Panc1 (cell line): ENCODE data around the gene TJP3. TPM values are rescaled to one million over a fixed set of nuclear protein-coding genes. Genes with fewer than 3 reads are reported as not detected.

Experiments
- ATAC-seq: fragments of 200-7000 bp; cut with Tn5 transposase; 2 replicates; pipeline ENCODE4 v1.9.1; 2020; ENCODE audit warnings: mild to moderate bottlenecking, moderate library complexity
- BruUV-seq: library from RNA; stranded (reverse); fragments of 400-500 nt; replicated peaks from 2 replicates; lab custom pipeline; 2021; lab: Mats Ljungman, UMichigan
- CTCF ChIA-PET: fragments of 300-600 bp; sonication (Branson Sonifier 250); formaldehyde crosslinking; loops from one replicate; lab custom pipeline; 2022; ENCODE audit warnings: antibody characterized with exemption; lab: Charles Lee
- POLR2A ChIA-PET: fragments of 300-600 bp; sonication (Branson Sonifier 250); formaldehyde crosslinking; loops from one replicate; lab custom pipeline; 2022; ENCODE audit warnings: antibody characterized with exemption; lab: Charles Lee
- DNase-seq: peaks from one replicate; pipeline ENCODE4 v3.0.0-alpha.2; 2010; ENCODE audit warnings: low read depth, low spot score
- H3K27ac ChIP-seq: 2 replicates; pipeline ENCODE4 v1.5.1; 2011; ENCODE audit warnings: mild to moderate bottlenecking, low read length, inconsistent platforms
- H3K27me3 ChIP-seq: fragments of 200-500 bp; sonication (Bioruptor generic); 2 replicates; pipeline ENCODE4 v1.6.0; 2014; ENCODE audit warnings: low read length, inconsistent platforms; ENCODE audit not compliant: control insufficient read depth, insufficient read depth
- H3K36me3 ChIP-seq: fragments of 200-500 bp; sonication (Bioruptor generic); 2 replicates; pipeline ENCODE4 v1.5.1; 2014; ENCODE audit warnings: inconsistent platforms, mild to moderate bottlenecking, low read length, moderate library complexity; ENCODE audit not compliant: control insufficient read depth, insufficient read depth
- H3K4me1 ChIP-seq: 2 replicates; pipeline ENCODE4 v1.5.1; 2011; ENCODE audit warnings: inconsistent platforms, mild to moderate bottlenecking, low read length, moderate library complexity; ENCODE audit not compliant: control insufficient read depth, insufficient read depth
- H3K4me3 ChIP-seq, 2 experiments: 2 replicates each; pipeline ENCODE4 v1.5.1; 2011 to 2012; ENCODE audit warnings: low read depth in 2 of 2, low read length in 2 of 2, mild to moderate bottlenecking in 2 of 2, inconsistent platforms in 1 of 2, moderate library complexity in 1 of 2
- H3K9me3 ChIP-seq: fragments of 200-500 bp; sonication (Bioruptor generic); 2 replicates; pipeline ENCODE4 v1.5.1; 2014; ENCODE audit warnings: low read depth, mild to moderate bottlenecking, inconsistent platforms, low read length, moderate library complexity; ENCODE audit not compliant: control insufficient read depth, insufficient read depth
- CTCF ChIP-seq: fragments of 450-650 bp; IDR thresholded peaks from 2 replicates; pipeline ENCODE4 v1.5.1; 2017; ENCODE audit warnings: mild to moderate bottlenecking
- POLR2AphosphoS5 ChIP-seq: IDR thresholded peaks from 2 replicates; pipeline ENCODE4 v1.6.1; 2012; ENCODE audit warnings: mild to moderate bottlenecking, low read depth, low read length, moderate library complexity
- SIN3A ChIP-seq: IDR thresholded peaks from 2 replicates; pipeline ENCODE4 v1.6.1; 2012; ENCODE audit warnings: low read depth, mild to moderate bottlenecking, low read length, moderate library complexity, borderline replicate concordance; ENCODE audit not compliant: insufficient read depth
- TCF7L2 ChIP-seq: IDR thresholded peaks from 2 replicates; pipeline ENCODE4 v1.6.1; 2011; ENCODE audit warnings: mild to moderate bottlenecking, low read depth, low read length, inconsistent platforms
- in situ Hi-C: cut with HindIII; loops from 2 replicates; pipeline ENCODE4 v1.10.0; 2016; ENCODE audit warnings: low sequenced_read_pairs, low pct_unique_long_range_greater_than_20kb
- intact Hi-C: fragments of 100-400 bp; cut with micrococcal nuclease; formaldehyde crosslinking; loops from one replicate; pipeline ENCODE4 v1.10.0; 2022; ENCODE audit not compliant: unreplicated experiment
- total RNA-seq: library from RNA; stranded (reverse); gene quantifications from one replicate; pipeline ENCODE4 v1.2.1, GENCODE V29; 2021; ENCODE audit not compliant: unreplicated experiment
- TF ChIP-seq, protein P1 (sequence below), 2 experiments: IDR thresholded peaks; 2 replicates each; pipeline ENCODE4 v1.6.1; 2011 to 2012; ENCODE audit warnings: low read depth in 2 of 2, control low read depth in 1 of 2, low read length in 1 of 2, mild to moderate bottlenecking in 1 of 2, moderate library complexity in 1 of 2; ENCODE audit not compliant: insufficient read depth in 1 of 2

Gene TJP3
- total RNA-seq, 1 experiment from 2014 or later: 2.7 TPM

DNA sequence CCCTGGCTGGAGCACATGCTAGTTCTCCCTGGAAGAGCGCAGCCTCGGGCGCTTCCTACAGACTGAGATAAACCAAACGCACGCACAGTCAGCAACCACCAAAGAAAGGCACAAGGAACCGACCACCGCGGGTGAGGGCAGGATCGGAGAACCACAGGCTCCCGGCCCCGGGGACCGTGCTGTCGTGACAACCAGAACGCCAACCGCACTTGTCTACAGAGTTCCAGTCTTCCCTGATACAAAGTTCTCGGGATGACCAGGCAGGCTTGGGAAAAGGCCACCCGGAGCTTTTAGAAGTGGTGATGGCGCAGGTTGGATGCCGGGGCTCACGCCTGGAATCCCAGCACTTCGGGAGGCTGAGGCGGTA is 48.5 kb upstream of the TJP3 start:
- TF ChIP-seq, protein P1, sequence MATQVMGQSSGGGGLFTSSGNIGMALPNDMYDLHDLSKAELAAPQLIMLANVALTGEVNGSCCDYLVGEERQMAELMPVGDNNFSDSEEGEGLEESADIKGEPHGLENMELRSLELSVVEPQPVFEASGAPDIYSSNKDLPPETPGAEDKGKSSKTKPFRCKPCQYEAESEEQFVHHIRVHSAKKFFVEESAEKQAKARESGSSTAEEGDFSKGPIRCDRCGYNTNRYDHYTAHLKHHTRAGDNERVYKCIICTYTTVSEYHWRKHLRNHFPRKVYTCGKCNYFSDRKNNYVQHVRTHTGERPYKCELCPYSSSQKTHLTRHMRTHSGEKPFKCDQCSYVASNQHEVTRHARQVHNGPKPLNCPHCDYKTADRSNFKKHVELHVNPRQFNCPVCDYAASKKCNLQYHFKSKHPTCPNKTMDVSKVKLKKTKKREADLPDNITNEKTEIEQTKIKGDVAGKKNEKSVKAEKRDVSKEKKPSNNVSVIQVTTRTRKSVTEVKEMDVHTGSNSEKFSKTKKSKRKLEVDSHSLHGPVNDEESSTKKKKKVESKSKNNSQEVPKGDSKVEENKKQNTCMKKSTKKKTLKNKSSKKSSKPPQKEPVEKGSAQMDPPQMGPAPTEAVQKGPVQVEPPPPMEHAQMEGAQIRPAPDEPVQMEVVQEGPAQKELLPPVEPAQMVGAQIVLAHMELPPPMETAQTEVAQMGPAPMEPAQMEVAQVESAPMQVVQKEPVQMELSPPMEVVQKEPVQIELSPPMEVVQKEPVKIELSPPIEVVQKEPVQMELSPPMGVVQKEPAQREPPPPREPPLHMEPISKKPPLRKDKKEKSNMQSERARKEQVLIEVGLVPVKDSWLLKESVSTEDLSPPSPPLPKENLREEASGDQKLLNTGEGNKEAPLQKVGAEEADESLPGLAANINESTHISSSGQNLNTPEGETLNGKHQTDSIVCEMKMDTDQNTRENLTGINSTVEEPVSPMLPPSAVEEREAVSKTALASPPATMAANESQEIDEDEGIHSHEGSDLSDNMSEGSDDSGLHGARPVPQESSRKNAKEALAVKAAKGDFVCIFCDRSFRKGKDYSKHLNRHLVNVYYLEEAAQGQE (IDR thresholded peaks at IDR 0.05; ENCODE audit: insufficient read depth in 1 of 2, low read depth in 2 of 2, low read length in 1 of 2): no peak
- TF ChIP-seq CTCF: no peak
- no peak for TF ChIP-seq TCF7L2
- no peak for TF ChIP-seq POLR2AphosphoS5
- no peak for TF ChIP-seq SIN3A
- CTCF ChIA-PET: no interaction called here
- DNase-seq: no peak

GRCh38 chr19:3660493-3661219 is 47.5 kb upstream of the TJP3 start:
- ChIA-PET CTCF (no interaction called here), POLR2A (no interaction called here)
- Histone ChIP-seq H3K9me3 (no peaks in the 10 kb centered on the region), H3K27me3 (no peaks in the 10 kb centered on the region), H3K27ac (no peak overlapping the region), H3K4me1 (no peaks in the 10 kb centered on the region), H3K36me3 (no peaks in the 10 kb centered on the region), H3K4me3 (no peak overlapping the region)
- ATAC-seq: no peak
- no peak for DNase-seq
- TF ChIP-seq, protein P1 (IDR thresholded peaks at IDR 0.05; ENCODE audit: insufficient read depth in 1 of 2, low read depth in 2 of 2, low read length in 1 of 2): no peak
- no peak for TF ChIP-seq SIN3A
- TF ChIP-seq POLR2AphosphoS5: no peak
- no peak for TF ChIP-seq CTCF
- intact Hi-C loops: no loop called here
- in situ Hi-C loops: no loop called here
- BruUV-seq: no TSS peak

More for the DNA sequence above, 48.5 kb upstream of the TJP3 start:
- Histone ChIP-seq H3K9me3 (no peaks in the 10 kb centered on the region), H3K27ac (no peak overlapping the region), H3K4me1 (no peaks in the 10 kb centered on the region), H3K36me3 (no peaks in the 10 kb centered on the region), H3K4me3 (no peak overlapping the region), H3K27me3 (no peaks in the 10 kb centered on the region)
- no TSS peak for BruUV-seq
- no peak for ATAC-seq
- intact Hi-C loops: no loop called here
- POLR2A ChIA-PET: no interaction called here
- in situ Hi-C loops: no loop called here
